Hepatocyte (in vitro differentiated cells): ENCODE data around the gene ZNF746.

ENCODE experiments used
- EZH2 ChIP-seq: fragments of 200-600 bp; sonication (generic); IDR thresholded peaks from 2 replicates; pipeline ENCODE4 v1.6.1; 2016; ENCODE audit warnings: antibody characterized with exemption, mild to moderate bottlenecking, borderline replicate concordance
- EZH2phosphoT487 ChIP-seq: fragments of 200-600 bp; sonication (generic); IDR thresholded peaks from one replicate; pipeline ENCODE4 v1.6.1; 2018; ENCODE audit warnings: antibody characterized with exemption, mild to moderate bottlenecking, low read depth, moderate library complexity; ENCODE audit not compliant: unreplicated experiment, severe bottlenecking
- TF ChIP-seq, protein P1 (sequence below): fragments of 200-600 bp; sonication (generic); IDR thresholded peaks from 2 replicates; pipeline ENCODE4 v1.5.1; 2016; ENCODE audit warnings: antibody characterized with exemption, mild to moderate bottlenecking; ENCODE audit not compliant: poor library complexity

DNA sequence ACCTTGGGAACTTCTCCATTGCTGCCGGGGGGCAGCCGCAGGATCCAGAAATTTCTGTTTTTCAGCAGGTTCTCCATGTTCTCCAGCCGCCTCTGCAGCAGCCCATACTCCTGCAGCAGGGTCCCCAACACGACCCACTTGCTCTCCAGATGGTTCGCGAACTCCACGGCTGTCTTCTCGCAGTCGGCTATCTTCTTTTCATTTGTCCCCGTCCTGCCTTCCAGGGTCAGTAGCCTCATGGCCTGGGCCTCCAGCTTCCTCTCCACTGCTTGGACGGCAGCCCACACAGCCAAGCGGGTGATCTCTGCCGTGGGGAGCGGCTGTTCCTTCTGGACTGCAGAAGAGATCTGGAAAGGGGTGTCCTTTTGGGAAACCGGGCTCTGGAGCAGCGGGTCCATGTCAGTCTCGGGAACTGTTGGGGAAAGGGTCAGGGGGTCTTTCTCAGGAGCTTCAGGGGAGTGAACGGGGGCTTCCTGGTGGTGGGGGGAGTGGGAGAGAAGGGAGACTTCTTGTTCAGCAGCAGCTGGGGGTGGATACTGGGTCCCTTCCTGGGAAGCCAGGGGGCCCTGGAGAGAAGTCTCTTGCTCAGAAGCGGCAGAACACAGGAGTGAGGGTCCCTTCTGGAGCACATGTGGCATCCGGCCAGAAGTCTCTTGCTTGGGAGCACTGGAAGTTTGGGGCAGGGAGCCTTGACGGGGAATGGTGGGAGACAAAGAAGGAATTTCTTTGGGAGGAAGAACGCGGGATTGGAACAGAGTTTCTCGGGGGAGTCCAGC lies 42.2 kb downstream of the ZNF746 start:
- TF ChIP-seq, protein P1, sequence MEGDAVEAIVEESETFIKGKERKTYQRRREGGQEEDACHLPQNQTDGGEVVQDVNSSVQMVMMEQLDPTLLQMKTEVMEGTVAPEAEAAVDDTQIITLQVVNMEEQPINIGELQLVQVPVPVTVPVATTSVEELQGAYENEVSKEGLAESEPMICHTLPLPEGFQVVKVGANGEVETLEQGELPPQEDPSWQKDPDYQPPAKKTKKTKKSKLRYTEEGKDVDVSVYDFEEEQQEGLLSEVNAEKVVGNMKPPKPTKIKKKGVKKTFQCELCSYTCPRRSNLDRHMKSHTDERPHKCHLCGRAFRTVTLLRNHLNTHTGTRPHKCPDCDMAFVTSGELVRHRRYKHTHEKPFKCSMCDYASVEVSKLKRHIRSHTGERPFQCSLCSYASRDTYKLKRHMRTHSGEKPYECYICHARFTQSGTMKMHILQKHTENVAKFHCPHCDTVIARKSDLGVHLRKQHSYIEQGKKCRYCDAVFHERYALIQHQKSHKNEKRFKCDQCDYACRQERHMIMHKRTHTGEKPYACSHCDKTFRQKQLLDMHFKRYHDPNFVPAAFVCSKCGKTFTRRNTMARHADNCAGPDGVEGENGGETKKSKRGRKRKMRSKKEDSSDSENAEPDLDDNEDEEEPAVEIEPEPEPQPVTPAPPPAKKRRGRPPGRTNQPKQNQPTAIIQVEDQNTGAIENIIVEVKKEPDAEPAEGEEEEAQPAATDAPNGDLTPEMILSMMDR, result no peak
- TF ChIP-seq EZH2 (no peak), EZH2phosphoT487 (no peak)
